ENCODE measurements around the gene RPS6KA5.
"Not testable (repeated sequence)": the region's sequence is repeated elsewhere in the genome, so short reads cannot be mapped to it uniquely, and the experiment has no call there.

RPS6KA5 gene

DNA sequence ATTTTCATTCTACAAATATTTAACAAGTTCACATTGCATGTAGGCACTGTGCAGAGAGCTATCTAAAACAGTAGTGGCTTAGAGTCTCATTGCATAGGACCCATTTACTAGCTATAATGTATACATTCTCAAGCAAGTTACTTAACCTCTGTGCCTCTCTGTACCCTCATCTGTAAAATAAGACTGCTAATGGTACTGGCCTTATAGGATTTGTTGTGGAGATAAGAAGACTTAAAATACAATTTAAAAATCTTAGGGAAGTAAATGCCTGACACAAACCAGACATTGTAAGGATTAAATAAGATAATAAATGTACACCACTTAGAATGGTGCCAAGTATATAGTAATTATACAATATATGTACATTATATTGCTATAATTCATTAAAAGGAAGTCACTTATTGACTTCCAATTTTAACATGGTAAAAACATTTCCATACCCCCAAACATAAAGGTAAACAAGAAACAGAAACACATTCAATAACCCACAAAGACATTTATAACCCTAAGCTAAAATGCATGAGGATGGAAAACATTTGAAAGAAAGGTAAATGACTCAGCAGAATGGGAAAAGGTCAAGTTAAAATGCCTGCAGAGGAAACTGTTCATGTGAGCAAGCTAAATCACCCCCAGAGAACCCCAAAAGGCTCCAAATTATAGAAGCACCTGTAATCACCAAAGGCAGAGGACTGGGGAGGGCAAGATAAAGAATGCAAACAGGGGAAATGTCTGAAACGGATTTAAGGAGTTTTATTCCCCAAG, 30.8 kb downstream of the RPS6KA5 start:
- DNase-seq (ENCODE audit: low spot score), result peak; percentile 76

DNA sequence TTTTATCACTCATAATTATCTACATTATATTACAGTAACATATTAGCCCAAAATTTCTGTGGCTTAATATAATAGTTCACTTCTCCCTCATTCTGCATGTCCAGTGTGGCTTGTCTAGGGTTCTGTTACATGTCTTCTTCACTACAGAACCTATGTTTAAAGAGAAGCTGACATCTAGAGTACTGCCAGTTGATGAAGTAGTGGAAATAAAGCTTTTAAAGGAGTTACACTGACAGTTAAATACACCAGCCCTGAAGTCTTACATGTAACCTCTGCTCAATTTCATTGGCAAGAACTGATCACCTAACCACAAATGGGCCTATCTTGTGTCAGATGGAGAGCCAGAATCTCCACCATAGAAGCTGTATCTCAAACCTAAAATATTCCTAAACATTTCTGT, 32.9 kb downstream of the RPS6KA5 start:
- peak; percentile 65 for DNase-seq (ENCODE audit: low spot score)

DNA sequence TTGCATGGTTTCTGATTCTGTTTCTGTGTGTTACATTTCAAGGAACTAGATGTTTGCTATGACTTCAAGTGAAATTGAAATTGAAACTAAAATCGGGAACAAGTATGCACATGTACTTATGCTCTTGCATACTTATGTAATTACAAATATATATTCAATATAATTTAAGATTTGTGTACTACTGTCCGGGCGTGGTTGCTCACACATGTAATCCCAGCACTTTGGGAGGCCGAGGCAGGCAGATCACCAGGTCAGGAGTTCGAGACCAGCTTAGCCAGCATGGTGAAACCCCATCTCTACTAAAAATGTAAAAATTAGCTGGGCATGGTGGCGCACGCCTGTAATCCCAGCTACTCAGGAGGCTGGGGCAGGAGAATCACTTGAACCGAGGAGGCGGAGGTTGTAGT, 37.8 kb downstream of the RPS6KA5 start:
- not testable (repeated sequence) for DNase-seq (ENCODE audit: low spot score)

DNA sequence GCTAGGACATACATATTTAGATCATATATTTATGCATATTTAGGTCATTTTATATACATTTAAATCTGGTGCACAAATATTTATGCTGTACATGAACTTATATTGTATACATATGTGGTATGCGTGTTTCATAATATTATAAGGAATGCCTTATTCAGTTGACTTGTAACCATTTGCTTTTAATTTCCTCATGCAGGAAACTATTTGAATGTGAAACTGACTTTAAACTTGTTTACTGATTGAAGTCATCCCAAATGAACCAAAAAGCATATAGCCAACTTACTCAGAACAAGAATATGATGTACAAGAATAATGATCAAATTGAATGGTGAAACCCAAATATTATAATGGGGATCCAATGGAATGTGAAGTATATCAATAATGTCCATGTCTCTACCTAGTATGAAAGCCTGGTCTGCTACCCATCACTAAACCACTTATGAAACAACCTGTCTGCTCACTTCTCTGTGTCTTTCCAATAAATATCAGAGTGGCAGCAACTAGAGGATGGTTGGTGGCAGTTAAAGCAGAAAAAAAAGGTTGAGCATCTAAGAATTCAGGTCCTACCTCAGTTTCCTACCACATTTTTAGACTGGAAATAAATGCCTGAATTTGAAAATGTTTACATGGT, 38.3 kb downstream of the RPS6KA5 start:
- no peak for DNase-seq (ENCODE audit: low spot score)

DNA sequence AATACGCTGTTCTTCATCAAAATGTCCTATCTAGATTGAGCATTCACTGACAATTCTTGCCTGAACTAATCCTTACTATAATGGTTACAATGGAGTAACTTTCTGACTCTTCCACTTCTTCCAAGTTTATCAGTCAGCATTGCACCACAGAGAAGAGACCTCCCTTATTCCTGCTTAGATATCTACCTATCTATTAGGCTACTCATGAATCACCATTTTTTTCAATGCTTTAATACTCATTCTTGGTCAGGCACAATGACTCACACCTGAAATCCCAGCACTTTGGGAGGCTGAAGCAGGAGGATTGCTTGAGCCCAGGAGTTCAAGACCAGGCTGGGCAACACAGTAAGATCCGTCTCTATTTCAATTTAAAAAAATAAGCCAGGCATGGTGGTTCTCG, 39.3 kb downstream of the RPS6KA5 start:
- DNase-seq (ENCODE audit: low spot score), result no peak

DNA sequence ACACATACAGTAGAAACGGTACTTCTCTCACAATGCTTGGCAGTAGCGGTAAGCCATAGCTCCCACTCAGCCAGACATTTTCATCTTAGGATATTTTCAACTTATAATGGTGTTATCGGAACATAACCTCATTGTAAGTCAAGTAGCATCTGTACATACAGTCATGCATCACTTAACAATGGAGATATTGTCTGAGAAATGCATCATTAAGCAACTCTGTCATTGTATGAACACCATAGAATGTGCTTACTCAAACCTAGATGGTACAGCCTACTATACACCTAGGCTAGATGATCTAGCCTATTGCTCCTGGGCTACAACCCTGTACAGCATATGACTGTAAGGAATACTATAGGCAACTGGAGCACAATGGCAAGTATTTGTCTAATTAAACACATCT, 40.8 kb downstream of the RPS6KA5 start:
- no peak for DNase-seq (ENCODE audit: low spot score)

DNA sequence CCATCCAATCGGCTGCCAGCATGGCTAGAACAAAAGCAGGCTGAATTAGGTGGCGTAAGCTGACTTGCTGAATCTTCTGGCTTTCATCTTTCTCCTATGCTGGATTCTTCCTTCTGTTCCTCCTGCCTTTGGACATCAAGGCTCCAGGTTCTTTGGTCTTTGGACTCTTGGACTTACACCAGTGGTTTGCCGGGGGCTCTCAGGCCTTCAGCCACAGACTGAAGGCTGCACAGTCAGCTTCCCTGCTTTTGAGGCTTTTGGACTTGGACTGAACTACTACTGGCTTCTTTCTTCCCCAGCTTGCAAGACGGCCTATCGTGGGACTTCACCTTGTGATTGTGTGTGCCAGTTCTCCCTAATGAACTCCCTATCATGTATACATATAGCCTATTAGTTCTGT, 42.0 kb downstream of the RPS6KA5 start:
- no peak for DNase-seq (ENCODE audit: low spot score)

DNA sequence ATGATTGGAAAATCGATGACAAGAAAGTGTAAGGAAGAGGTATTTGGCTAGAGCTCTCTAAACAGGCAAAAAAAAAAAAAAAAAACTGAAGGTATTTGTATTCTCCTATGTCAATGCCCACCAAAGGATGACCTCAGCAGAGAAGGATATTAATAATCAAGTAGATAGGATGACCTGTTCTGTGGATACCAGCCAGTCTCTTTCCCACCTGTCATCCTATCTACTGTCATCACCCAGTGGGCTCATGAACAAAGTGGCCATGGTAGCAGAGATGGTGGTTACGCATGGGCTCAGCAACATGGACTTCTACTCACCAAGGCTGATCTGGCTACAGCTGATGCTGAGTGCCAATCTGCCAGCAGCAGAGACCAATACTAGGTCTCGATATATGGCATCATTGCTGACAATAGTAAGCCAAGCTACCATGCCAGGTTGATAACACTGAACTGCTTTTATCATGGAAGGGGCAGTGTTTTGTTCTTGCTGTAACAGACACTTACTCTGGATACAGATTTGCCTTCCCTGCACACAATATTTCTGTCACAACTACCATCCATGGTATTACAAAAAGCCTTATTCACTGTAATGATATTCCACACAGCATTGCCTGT, 43.5 kb downstream of the RPS6KA5 start:
- DNase-seq (ENCODE audit: low spot score), result no peak

DNA sequence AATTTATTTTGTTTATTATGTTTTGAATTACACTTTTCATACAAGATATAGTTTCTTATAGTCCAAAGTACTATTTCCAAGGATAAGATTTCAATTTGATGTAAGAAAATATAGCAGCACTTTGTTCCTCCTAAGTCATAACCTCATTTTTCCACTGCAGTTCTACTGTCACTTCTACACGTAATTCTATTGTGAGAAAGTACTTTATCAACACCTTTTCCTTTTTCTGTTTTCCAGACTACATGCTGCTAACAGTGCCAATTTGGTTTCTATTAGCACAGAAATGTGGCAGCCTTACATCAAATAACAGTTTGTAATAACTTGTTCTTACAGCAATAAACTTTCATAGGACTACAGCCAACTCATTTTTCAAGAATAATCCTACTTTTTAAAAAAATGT, 45.0 kb downstream of the RPS6KA5 start:
- no peak for DNase-seq (ENCODE audit: low spot score)

DNA sequence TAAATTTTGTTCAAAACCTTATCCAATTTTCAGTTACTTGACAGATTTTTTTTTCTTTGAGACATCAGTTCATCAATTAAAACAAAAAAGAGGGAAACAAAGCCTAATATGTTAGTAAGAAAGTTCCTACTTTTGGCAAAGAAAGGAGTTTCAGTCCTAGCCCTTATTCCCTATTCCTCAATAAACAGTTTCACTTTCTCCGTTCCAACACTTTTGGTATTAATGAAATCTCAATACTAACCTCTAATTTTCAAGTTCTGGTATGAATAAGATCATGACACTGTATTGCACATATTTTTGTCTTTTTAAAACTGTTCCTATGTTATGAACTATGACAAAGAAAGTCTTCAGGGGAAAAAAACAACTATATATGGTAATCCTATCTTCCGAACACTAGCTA, 48.4 kb downstream of the RPS6KA5 start:
- DNase-seq (ENCODE audit: low spot score), result no peak

DNA sequence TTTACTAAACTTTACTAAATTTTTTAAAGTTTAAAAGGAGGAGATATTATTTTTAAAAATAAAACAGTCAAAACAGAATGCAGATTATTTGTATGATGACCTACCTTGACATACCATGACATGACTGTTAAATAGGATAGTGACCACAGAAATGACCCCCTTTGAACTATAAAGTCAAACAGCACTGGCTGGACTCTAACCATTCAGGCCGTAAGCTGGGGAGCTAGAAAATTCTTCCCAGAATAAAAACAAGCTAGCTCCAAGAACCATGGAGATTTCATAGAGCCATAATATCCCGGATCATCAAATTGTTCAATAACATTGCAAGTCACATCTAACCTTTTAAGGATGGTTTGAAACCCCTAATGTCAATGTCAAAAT, 50.3 kb downstream of the RPS6KA5 start:
- no peak for DNase-seq (ENCODE audit: low spot score)

DNA sequence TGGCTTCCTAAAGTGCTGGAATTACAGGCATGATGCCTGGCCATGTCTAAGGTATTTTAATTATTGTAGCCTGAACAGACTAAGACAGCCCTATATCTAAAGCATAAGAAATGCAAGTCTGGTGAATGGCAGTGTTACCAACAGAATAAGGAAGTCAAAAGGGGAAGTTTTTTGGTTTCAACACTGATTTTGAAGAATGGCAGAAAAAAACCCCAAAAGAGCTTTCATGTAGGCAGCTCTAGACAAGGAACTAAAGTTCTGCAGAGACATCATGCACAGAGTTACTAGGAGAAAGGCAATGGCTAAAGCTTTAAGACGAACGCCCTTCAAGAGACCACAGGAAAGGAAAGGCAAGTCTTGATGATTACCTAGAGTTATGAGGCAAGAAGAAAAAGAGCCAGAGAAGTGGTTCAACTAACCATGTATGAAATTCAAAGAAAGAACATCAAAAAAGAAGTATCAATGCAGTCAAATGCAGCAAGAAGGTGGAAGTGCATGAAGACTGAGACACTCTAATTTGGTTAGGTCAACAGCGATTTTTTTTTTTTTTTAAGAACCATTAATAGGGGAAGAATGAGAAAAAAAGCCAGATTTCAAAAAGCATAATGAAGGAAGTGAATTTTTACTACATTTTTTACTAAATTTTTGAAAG, 50.8 kb downstream of the RPS6KA5 start:
- no peak for DNase-seq (ENCODE audit: low spot score)

DNA sequence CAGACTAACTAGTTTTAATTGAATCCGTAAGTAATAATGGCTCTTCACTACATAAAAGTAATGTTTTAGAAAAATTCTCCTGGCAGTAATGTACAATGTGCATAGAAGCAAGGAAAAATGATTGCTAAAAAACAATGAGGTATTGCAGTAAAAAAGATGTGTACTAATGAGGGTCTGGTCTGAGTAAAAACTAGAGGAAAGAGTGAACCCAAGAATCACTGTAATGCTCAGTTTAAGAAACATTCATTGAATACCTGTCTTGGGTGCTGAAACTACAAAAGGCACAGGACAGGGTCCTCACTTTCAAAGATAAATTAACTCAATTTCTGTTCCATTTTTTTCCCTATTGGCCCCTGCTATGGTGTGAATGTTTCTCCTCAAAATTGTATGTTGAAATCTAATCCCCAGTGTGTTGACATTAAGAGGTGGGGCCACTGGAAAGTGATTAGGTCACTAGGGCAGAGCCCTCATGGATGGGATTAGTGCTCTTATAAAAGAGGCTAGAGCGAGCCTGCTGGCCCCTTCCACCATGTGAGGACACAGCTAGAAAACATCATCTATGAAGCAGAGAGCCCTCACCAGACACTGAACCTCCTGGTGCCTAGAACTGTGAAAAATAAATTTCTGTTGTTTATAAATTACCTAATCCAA, 51.6 kb downstream of the RPS6KA5 start:
- peak; percentile 4 for DNase-seq (ENCODE audit: low spot score)

DNA sequence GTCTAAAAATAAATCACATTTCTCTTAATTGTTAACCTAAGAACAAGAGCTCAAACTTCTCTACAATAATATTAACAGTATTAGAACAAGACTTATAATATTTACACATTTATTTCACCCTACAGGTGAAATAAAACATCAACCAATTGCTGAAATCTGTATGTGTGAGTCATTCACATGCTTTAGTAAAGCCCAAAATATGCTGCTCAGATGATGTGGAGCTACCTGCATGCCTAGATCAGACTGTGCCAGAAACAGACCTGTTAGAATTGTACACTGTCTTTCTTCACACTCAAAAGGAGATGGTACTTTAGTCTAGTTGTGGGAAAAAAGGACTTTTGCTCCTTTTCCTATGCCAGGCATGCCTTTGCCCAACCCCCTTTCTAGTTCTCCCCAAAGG, 54.7 kb downstream of the RPS6KA5 start:
- DNase-seq (ENCODE audit: low spot score), result no peak

DNA sequence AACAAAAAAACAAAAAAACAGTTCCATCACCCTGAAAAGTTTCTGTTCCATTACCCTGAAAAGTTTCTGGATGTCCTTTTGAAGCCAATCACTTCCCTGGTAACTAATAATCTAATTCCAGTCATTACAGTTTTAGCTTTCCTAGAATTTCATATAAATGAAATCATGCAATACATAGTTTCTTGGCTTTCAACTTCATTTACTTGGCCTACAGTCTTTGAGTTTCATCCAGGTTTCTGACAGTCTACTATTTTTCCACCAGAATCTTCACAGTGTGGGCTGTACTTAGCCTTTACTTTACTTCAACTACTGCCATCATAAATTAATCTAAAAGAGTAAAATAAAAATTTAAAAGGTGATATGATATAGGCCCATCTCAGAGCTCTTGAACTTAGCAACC, 55.5 kb downstream of the RPS6KA5 start:
- DNase-seq (ENCODE audit: low spot score), result no peak

DNA sequence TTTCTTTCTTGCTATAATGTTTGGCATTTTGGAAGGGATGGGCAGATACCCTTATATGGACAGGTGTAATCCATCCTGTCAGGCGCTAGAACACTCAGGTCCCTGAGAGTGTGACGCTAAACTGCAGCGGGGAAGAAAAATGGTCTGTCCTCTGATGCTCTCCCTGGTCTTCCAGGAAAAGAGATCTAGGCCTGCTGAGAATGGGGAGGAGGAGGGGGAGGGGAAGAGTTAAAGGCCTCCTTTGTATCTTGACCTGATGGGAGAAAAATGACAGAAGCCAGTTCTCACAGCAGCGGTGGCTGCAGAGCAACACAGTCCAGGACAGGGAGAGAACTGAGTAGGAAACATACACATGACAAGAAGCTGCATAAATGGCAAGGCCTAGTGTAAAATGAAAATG, 61.1 kb downstream of the RPS6KA5 start:
- DNase-seq (ENCODE audit: low spot score), result peak; percentile 35

DNA sequence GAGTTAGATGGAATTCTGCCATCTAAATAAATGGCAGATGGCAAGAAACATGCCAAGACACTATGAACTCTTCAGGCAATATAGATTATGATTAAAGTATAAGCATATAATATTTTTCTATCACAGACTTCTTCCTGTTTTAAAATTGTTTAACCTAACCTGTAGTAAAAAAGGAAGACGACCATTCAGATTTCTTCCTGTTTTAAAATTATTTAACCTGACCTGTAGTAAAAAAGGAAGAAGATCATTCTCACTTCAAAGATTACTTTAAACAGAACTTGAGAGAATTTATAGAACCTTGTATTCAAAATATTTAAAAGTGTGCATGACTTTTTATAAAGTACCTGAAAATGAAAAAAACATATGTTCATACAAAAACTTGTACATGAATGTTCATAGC, 63.5 kb downstream of the RPS6KA5 start:
- no peak for DNase-seq (ENCODE audit: low spot score)

DNA sequence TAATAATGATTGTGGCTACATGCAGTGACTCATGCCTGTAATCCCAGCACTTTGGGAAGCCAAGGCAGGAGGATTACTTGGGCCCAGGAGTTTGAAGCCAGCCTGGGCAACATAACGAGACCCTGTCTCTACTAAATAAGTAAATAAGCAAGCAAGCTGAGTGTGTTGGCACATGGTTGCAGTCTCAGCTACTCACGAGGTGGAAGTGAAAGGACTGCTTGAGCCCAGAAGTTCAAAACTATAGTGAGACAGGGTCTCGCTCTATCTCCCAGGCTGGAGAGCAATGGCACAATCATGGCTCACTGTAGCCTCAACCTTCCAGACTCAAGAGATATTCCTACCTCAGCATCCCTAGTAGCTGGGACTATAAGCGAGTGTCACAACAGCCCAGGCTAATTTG, 64.7 kb downstream of the RPS6KA5 start:
- DNase-seq (ENCODE audit: low spot score), result no peak

DNA sequence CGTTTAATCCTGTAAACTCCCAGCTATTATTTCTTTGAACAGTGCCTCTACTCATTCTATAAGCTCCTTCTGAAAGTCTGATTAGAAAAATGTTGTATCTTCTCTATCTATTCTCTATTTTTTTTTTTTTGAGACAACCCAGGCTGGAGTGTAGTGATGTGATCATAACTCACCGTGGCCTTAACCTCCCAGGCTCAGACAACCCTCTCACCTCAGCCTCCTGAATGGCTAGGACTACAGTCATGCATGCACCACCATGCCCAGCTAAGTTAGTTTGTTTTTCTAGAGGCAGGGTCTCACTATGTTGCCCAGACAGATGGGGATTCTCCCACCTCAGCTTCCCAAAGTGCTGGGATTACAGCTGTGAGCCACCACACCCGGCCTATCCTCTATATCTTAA, 66.6 kb downstream of the RPS6KA5 start:
- DNase-seq (ENCODE audit: low spot score), result no peak

DNA sequence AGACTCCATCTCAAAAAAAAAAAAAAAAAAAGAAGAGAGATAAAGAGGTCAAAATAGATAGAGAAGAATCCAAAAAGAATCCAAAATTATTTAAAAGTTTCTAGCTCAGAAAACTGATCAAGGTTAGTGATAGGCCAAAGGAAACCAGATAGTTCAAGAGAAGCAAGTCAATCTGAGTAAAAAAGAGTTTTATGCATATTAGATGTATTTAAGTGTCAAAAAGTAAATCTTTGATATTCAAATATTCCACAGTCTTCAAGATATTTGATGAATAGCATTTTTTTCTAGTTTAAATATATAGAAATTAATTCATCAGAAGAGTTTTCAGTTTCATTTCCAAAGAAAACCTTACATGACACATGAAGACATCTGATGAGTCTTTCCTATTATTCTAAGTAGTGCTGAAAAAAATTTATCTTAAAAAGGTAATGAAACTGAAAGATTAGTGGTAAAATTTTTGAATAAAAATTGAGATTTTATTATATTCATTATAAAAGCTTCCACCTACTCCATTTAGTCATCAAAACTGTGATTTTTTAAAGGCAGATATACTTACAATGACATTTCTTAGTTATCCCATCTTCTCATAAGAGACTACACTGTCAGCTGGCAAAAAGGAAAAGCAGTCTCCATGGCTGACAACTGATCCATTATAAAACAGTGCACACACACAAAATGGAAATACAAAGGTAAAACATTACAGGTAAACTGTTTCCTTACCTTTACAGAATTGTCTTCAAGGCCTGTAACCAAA, 68.6 kb downstream of the RPS6KA5 start:
- no peak for DNase-seq (ENCODE audit: low spot score)

DNA sequence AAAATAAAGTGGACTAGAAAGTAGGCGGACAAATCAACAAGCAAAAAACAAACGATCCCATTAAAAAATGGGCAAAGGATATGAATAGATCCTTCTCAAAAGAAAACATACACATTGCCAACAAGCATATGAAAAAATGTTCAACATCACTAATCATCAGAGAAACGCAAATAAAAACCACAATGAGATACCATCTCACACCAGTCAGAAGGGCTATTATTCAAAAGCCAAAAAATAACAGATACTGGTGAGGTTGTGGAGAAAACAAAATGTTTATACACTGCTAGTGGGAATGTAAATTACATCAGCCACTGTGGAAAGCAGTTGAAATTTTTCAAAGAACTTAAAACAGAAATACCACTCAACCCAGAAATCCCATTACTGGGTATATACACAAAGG, 70.3 kb downstream of the RPS6KA5 start:
- no peak for DNase-seq (ENCODE audit: low spot score)
